Measurements from ENCODE around the gene KMT2B.
"Not testable (repeated sequence)": the region's sequence is repeated elsewhere in the genome, so short reads cannot be mapped to it uniquely, and the experiment has no call there.

KMT2B gene

GRCh38 chr19:35710784-35711723, 6.7 kb upstream of the KMT2B start:
- no peak for DNase-seq

DNA sequence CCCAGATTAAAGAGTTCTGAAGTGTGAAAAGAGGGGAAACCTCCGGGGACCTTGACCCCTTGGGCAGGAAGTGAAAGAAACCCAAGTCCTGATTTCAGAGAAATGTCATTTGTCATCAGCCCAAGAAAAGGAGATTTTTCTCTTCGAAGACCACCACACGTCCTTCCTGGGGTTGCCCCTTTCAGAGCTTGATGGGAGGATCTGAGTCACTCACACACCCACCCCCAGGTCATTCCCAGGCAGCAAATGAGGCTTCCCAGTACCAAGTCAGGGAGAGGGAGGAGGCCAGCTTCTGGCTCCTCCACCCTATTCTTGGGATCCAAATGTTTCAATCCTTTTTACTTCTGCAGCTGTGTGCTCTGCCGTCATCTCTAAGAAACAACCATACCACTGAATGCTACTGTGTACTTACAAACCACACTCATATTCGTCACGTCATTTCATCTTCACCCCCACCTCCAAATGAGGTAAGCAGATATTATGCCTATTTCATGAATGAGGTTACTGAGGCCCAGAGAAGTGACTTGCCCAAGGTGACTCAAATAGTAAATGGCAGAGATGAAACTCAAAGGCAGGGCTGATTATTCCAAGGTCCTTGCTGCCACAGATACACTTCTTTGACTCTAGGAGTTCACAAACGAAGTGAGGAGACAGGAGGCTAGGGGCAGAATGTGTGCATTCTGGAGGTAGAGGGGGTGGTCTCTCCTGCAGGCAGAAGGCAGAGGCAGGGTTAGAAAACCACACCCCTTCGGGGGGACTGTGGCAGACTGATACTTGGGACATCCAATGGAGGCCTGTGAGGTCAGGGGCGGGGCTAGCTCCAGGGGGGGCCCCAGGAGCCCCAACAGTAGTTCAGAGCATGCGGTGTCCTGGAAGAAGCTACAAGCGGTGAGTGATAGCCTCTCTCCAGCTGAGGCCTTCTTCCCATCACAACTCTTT, 5.0 kb upstream of the KMT2B start:
- DNase-seq, result no peak

GRCh38 chr19:35713506-35713850, 4.3 kb upstream of the KMT2B start:
- no peak for DNase-seq

- DNase-seq, result no peak
Observed at GRCh38 chr19:35713904-35714495, 3.8 kb upstream of the KMT2B start.

DNA sequence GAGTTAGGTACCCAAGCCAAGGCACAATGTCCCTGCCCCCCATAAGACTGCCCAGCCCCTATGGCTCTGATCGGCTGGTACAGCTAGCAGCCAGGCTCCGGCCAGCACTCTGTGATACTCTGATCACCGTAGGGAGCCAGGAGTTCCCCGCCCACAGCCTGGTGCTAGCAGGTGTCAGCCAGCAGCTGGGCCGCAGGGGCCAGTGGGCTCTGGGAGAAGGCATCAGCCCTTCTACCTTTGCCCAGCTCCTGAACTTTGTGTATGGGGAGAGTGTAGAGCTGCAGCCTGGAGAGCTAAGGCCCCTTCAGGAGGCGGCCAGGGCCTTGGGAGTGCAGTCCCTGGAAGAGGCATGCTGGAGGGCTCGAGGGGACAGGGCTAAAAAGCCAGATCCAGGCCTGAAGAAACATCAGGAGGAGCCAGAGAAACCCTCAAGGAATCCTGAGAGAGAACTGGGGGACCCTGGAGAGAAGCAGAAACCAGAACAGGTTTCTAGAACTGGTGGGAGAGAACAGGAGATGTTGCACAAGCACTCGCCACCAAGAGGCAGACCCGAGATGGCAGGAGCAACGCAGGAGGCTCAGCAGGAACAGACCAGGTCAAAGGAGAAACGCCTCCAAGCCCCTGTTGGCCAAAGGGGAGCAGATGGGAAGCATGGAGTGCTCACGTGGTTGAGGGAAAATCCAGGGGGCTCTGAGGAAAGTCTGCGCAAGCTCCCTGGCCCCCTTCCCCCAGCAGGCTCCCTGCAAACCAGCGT, 3.0 kb upstream of the KMT2B start:
- no peak for DNase-seq

DNA sequence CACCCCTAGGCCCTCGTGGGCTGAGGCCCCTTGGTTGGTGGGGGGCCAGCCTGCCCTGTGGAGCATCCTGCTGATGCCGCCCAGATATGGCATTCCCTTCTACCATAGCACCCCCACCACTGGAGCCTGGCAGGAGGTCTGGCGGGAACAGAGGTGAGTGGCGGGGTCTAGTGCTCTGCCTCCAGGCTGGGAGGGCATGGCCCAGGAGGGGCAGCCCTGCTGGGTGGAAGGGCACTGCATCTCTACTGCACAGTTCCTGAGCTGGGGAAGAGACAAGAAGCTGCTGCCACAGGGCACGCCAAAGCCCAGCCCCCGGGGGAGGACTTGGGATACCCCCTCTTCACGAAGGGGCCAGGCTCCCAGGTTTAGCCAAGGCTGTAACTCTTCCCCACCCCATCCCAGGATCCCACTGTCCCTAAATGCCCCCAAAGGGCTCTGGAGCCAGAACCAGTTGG, 2.4 kb upstream of the KMT2B start:
- DNase-seq, result no peak

DNA sequence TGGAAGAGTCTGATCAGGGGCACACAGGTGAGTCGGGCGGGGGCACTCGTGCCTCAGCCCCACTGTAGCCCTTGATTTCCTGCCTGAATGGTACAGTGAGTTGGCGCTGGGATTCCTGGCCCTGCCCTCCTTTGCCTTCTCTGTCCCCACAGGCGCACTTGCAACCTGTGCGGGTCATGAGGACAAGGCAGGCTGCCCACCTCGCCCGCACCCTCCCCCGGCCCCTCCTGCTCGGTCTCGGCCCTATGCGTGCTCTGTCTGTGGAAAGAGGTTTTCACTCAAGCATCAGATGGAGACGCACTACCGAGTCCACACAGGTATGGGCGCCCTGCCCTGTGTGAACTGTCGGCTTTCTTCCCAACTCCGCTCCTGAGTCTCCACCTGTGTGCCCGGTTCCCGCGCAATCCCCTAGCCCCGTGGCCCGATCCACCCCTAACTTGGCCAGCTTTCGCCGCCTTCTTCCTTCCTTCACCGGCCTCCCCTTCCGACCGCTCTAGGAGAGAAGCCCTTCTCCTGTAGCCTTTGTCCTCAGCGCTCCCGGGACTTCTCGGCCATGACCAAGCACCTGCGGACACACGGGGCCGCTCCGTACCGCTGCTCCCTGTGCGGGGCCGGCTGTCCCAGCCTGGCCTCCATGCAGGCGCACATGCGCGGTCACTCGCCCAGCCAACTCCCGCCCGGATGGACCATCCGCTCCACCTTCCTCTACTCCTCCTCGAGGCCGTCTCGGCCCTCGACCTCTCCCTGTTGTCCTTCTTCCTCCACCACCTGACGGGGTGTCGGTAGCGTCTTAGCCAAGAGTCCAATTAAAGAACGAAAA, 1.6 kb upstream of the KMT2B start:
- DNase-seq, result peak; percentile 68

GRCh38 chr19:35716801-35717664, 770 bp upstream of the KMT2B start:
- DNase-seq, result peak; percentile 89

DNA sequence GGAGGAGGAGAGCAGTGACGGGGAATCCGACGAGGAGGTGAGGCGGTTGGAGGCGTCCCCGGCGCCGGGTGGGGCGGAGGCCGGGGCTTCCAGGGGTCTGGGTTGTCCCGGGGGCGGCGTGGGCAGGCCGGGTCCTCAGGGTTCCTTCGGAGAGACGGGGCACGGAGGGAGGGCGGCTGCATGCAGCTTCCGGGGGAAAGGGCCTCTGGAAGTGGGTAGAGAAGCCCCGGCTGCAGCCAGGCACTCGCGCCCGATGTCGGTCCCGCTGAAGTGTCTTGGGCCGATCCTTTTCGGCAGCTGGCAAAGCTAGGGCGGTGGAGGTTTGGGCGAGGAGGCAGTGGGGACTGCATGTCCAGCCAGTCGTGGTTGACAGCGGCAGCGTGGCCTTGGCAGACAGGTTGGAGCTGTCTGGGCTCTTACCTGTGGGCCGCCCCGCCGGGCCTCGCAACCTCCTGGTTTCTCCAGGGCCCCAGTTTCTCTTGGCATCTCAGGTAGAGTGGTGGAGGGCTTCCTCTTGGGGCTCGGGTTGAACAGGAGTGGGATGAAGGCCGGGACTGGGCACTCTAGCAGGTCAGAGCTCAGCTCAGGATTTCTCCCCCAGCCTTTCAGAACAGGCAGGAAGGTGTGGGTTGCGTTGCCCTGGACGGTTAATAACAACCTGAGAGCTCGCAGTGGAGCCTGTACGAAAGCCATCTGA, 690 bp downstream of the KMT2B start:
- DNase-seq, result peak; percentile 50

DNA sequence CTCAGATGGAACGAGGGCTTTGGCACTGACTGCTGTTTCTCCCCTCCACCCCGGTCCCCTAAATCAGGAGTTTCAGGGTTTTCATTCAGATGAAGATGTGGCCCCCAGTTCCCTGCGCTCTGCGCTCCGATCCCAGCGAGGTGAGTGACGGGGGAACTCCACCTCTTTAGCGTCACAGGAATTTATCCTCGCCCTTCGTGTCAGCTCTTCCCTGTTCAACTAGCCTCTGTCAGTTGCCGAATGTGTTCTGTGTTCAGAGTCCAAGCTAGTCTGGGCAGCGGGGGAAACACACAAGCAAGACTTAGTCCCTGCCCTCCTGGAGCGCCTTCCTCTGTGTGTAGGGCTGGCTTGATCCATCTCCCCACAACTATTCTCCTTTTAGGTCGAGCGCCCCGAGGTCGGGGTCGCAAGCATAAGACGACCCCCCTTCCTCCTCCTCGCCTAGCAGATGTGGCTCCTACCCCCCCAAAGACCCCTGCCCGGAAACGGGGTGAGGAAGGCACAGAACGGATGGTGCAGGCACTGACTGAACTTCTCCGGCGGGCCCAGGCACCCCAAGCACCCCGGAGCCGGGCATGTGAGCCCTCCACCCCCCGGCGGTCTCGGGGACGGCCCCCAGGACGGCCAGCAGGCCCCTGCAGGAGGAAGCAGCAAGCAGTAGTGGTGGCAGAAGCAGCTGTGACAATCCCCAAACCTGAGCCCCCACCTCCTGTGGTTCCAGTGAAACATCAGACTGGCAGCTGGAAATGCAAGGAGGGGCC, 1.8 kb downstream of the KMT2B start:
- DNase-seq, result peak; percentile 31

DNA sequence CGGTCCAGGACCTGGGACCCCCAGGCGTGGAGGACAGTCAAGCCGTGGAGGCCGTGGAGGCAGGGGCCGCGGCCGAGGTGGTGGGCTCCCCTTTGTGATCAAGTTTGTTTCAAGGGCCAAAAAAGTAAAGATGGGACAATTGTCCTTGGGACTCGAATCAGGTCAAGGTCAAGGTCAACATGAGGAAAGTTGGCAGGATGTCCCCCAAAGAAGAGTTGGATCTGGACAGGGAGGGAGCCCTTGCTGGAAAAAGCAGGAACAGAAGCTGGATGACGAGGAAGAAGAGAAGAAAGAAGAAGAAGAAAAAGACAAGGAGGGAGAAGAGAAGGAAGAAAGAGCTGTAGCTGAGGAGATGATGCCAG, 2.3 kb downstream of the KMT2B start:
- no peak for DNase-seq

- peak; percentile 35 for DNase-seq
Observed at GRCh38 chr19:35720648-35721047, 2.8 kb downstream of the KMT2B start.

GRCh38 chr19:35721374-35721773, 3.6 kb downstream of the KMT2B start:
- peak; percentile 32 for DNase-seq

DNA sequence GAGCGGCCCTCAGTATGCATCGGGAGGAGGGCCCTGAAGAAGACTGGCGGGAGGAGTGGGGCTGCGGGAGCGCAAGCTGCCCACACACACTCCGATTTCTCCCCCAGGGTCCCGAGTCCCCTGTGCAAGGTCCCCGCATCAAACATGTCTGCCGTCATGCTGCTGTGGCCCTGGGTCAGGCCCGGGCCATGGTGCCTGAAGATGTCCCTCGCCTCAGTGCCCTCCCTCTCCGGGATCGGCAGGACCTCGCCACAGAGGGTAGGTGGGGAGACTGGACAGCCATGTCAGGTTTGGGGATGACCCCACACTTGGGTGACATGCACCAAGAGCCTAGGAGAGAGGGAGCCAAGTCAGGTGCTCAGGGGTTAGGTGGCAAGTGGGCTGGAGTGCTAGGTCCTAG, 4.7 kb downstream of the KMT2B start:
- DNase-seq, result peak; percentile 21

- DNase-seq, result peak; percentile 9
Observed at GRCh38 chr19:35722897-35723296, 5.1 kb downstream of the KMT2B start.

DNA sequence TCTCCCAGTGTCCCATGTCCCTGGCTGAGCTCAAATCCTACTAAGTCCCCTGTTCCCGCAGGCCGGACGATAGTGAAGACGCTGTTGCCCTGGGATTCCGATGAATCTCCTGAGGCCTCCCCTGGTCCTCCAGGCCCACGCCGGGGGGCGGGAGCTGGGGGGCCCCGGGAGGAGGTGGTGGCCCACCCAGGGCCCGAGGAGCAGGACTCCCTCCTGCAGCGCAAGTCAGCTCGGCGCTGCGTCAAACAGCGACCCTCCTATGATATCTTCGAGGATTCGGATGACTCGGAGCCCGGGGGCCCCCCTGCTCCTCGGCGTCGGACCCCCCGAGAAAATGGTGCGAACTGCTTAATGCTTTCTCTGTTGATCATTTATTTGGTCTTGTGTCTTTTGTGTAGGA, 5.9 kb downstream of the KMT2B start:
- DNase-seq, result no peak

GRCh38 chr19:35724132-35724531, 6.3 kb downstream of the KMT2B start:
- DNase-seq, result not testable (repeated sequence)

DNA sequence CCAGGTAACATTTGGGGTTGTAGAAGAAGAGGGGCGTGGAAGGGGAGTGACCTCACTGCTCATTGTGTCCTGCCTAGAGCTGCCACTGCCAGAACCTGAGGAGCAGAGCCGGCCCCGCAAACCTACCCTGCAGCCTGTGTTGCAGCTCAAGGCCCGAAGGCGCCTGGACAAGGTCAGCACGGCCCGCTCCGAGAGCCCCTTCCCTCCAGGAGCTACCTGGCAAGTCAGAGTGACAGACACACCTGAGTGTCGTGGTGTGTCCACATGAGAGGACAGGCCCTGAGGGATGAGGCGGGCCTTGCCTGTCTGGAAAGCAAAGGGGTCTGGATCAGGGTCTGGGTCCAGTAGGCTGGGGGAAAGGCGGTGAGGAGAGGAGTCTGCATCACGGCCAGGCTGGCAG, 6.8 kb downstream of the KMT2B start:
- no peak for DNase-seq

DNA sequence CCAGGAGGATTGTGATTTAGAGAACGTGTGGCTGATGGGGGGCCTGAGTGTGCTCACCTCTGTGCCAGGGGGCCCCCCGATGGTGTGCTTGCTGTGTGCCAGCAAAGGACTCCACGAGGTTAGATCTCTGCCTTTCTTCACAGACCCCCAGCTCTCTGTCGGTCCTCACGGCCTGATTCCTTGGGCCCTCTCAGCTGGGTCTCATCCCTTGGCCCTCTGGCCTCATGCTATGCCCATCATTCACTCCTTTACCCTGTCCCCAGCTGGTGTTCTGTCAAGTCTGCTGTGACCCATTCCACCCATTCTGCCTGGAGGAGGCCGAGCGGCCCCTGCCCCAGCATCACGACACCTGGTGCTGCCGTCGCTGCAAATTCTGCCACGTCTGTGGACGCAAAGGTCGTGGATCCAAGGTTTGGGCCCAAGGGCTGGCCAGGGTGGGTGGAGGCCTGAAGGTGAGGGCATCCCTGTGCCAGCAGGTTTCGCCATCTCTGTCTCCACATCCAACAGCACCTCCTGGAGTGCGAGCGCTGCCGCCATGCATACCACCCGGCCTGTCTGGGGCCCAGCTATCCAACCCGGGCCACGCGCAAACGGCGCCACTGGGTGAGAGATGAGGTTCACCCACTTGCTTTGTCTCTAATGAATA, 7.5 kb downstream of the KMT2B start:
- DNase-seq, result no peak
